Measurements from ENCODE around the gene NLRP6. TPM values are rescaled to one million over a fixed set of nuclear protein-coding genes. Genes with fewer than 3 reads are reported as not detected.

Gene NLRP6
- total and polyA plus RNA-seq, 12 donors = 0.07 to 0.25 (median 0.10) TPM; not detected in 6

- no peak overlapping the region for H3K27ac ChIP-seq
- H3K36me3 ChIP-seq = peaks cover 3 to 59% (median 37%) of the 10 kb centered on the region in 9 donors
- no peaks in the 10 kb centered on the region for H3K9me3 ChIP-seq
- intact Hi-C loops (cut with DNase I) = loop anchor here in 3 of 10 donors (5.0 to 10.0 kb wide), 4 partner anchors 34 to 121 kb away; partner anchors contain the start of genes B4GALNT4 (in 2 of the 3), IFITM1 (in 1 of the 3) and PGGHG (in 1 of the 3)
- DNase-seq (no peak), ATAC-seq (peak in 1 of 8 donors; percentile 11)
- 71 to 74% methylated on average over 13 of the region's 13 CpGs for WGBS, 2 donors
- H3K27me3 ChIP-seq = peaks cover 0 to 3% (median 0%) of the 10 kb centered on the region in 7 donors
- TF ChIP-seq, protein P1, sequence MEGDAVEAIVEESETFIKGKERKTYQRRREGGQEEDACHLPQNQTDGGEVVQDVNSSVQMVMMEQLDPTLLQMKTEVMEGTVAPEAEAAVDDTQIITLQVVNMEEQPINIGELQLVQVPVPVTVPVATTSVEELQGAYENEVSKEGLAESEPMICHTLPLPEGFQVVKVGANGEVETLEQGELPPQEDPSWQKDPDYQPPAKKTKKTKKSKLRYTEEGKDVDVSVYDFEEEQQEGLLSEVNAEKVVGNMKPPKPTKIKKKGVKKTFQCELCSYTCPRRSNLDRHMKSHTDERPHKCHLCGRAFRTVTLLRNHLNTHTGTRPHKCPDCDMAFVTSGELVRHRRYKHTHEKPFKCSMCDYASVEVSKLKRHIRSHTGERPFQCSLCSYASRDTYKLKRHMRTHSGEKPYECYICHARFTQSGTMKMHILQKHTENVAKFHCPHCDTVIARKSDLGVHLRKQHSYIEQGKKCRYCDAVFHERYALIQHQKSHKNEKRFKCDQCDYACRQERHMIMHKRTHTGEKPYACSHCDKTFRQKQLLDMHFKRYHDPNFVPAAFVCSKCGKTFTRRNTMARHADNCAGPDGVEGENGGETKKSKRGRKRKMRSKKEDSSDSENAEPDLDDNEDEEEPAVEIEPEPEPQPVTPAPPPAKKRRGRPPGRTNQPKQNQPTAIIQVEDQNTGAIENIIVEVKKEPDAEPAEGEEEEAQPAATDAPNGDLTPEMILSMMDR (IDR thresholded peaks at IDR 0.05) = no peak
- no peaks in the 10 kb centered on the region for H3K4me1 ChIP-seq
- H3K4me3 ChIP-seq = no peak overlapping the region
Observed at GRCh38 chr11:253160-253885, 24.9 kb upstream of the NLRP6 start.

GRCh38 chr11:253886-254270 lies 24.3 kb upstream of the NLRP6 start:
- H3K27me3 ChIP-seq = peaks cover 0 to 3% (median 0%) of the 10 kb centered on the region in 7 donors
- 89 to 95% methylated on average over 5 of the region's 5 CpGs for WGBS, 2 donors
- intact Hi-C loops (cut with DNase I) = loop anchor here in 3 of 10 donors (5.0 to 10.0 kb wide), 4 partner anchors 33 to 121 kb away; partner anchors contain the start of genes B4GALNT4 (in 2 of the 3), IFITM1 (in 1 of the 3) and PGGHG (in 1 of the 3)
- peaks cover 0 to 53% (median 31%) of the 10 kb centered on the region in 9 donors for H3K36me3 ChIP-seq
- TF ChIP-seq, protein P1 (IDR thresholded peaks at IDR 0.05) = no peak
- H3K4me3 ChIP-seq = no peak overlapping the region
- no peak for ATAC-seq
- no peaks in the 10 kb centered on the region for H3K4me1 ChIP-seq
- no peak for DNase-seq
- no peak overlapping the region for H3K27ac ChIP-seq
- H3K9me3 ChIP-seq = no peaks in the 10 kb centered on the region

DNA sequence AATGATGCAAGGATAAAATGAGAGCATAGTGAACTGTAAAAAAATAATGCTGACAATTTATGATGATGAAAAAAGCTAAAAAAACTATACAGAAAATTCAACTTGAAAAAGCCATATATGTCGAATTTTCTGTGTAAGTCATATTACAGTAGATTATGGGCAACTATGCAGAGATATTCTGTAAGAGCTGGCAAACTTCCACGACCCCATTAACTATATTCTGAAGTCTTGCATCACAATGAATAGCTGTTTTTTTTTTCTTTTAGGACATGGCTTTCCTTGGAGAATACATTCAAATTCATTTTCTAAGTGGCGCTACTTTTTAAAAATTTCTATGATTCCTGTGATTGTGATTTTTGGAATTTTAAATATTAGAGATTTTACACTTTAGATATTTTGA lies 23.0 kb upstream of the NLRP6 start:
- ATAC-seq (no peak), DNase-seq (no peak)
- Histone ChIP-seq H3K27ac (no peak overlapping the region), H3K27me3 (peaks cover 0 to 10% (median 0%) of the 10 kb centered on the region in 7 donors), H3K36me3 (peaks cover 0 to 40% (median 26%) of the 10 kb centered on the region in 9 donors), H3K4me3 (no peak overlapping the region), H3K9me3 (no peaks in the 10 kb centered on the region), H3K4me1 (no peaks in the 10 kb centered on the region)
- TF ChIP-seq, protein P1 (IDR thresholded peaks at IDR 0.05) = no peak
- intact Hi-C loops (cut with DNase I) = loop anchor here in 4 of 10 donors (5.0 to 10.0 kb wide), 4 partner anchors 60 to 120 kb away; partner anchors contain the start of genes B4GALNT4 (in 2 of the 4) and IFITM1 (in 1 of the 4)
- WGBS, 2 donors = 56 to 58% methylated on average over 3 of the region's 3 CpGs

- Histone ChIP-seq H3K27me3 (peaks cover 0 to 10% (median 0%) of the 10 kb centered on the region in 7 donors), H3K9me3 (no peaks in the 10 kb centered on the region), H3K27ac (no peak overlapping the region), H3K4me1 (no peaks in the 10 kb centered on the region), H3K36me3 (peaks cover 0 to 34% (median 23%) of the 10 kb centered on the region in 9 donors), H3K4me3 (no peak overlapping the region)
- DNase-seq = no peak
- no peak for ATAC-seq
- 85 to 97% methylated on average over 2 of the region's 2 CpGs for WGBS, 2 donors
- intact Hi-C loops (cut with DNase I) = loop anchor here in 4 of 10 donors (5.0 to 10.0 kb wide), 4 partner anchors 59 to 119 kb away; partner anchors contain the start of genes B4GALNT4 (in 2 of the 4) and IFITM1 (in 1 of the 4)
- TF ChIP-seq, protein P1 (IDR thresholded peaks at IDR 0.05) = no peak
Observed at GRCh38 chr11:255816-256215, 22.4 kb upstream of the NLRP6 start.
